ENCODE results near the gene TNNC2.

DNA sequence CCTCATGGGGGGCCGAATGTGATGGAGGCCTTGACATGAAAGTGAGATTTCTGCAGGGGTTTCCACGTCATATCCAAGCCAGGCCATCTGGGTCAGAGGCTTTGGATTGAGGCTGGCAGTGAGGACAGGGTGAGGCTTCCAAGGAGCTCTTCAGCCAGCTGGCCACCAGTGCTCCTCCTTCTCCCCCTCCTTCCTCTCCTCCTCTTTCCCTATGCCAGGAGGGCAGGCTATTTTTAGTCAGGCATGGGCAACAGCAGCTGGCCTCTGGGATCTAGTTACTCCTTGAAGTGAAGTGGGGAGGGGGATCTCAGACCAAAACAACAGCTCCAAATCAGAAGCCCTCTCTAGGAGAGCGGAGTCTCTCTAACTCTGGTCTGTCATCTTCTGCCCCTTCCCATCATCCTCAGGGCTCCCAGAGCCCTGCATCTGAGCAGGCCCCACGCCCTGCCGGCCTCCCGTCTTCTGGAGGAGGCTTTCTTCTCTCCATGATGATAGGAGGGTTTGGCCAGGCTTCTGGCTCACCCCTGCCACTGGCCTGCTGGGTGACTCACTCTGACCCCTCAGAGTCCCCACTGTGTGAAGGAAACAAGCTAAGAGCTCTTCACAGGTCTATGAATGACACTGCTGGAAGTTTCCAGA lies 612 bp downstream of the TNNC2 start:
- no peak for TF ChIP-seq MAFK (IDR thresholded peaks at IDR 0.05; ENCODE audit: low read depth, low read length)
- TF ChIP-seq RAD21 (IDR thresholded peaks at IDR 0.05 in 1 of 2, conservative IDR thresholded peaks at IDR 0.05 in 1 of 2; ENCODE audit: low read depth in 2 of 2, low read length in 2 of 2), result no peak
- TF ChIP-seq TEAD4 (IDR thresholded peaks at IDR 0.05; ENCODE audit: low read depth, low read length), result no peak
- TF ChIP-seq, protein P1, sequence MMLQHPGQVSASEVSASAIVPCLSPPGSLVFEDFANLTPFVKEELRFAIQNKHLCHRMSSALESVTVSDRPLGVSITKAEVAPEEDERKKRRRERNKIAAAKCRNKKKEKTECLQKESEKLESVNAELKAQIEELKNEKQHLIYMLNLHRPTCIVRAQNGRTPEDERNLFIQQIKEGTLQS (IDR thresholded peaks at IDR 0.05; ENCODE audit: insufficient read depth, low read depth, low read length), result no peak
- TF ChIP-seq, protein P2, sequence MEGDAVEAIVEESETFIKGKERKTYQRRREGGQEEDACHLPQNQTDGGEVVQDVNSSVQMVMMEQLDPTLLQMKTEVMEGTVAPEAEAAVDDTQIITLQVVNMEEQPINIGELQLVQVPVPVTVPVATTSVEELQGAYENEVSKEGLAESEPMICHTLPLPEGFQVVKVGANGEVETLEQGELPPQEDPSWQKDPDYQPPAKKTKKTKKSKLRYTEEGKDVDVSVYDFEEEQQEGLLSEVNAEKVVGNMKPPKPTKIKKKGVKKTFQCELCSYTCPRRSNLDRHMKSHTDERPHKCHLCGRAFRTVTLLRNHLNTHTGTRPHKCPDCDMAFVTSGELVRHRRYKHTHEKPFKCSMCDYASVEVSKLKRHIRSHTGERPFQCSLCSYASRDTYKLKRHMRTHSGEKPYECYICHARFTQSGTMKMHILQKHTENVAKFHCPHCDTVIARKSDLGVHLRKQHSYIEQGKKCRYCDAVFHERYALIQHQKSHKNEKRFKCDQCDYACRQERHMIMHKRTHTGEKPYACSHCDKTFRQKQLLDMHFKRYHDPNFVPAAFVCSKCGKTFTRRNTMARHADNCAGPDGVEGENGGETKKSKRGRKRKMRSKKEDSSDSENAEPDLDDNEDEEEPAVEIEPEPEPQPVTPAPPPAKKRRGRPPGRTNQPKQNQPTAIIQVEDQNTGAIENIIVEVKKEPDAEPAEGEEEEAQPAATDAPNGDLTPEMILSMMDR (IDR thresholded peaks at IDR 0.05; ENCODE audit: control extremely low read depth in 1 of 3, insufficient read depth in 1 of 3, low read depth in 1 of 3, low read length in 3 of 3), result no peak
- no peak for TF ChIP-seq EZH2 (IDR thresholded peaks at IDR 0.05; ENCODE audit: low read depth, low read length, severe bottlenecking)
- no peak for TF ChIP-seq TAF1 (IDR thresholded peaks at IDR 0.05; ENCODE audit: low read depth, low read length)
- TF ChIP-seq ZNF274 (IDR thresholded peaks at IDR 0.05; ENCODE audit: borderline replicate concordance, extremely low read depth, low read length), result no peak
- TF ChIP-seq, protein P3, sequence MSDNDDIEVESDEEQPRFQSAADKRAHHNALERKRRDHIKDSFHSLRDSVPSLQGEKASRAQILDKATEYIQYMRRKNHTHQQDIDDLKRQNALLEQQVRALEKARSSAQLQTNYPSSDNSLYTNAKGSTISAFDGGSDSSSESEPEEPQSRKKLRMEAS (IDR thresholded peaks at IDR 0.05), result no peak
- no peak for TF ChIP-seq EP300 (IDR thresholded peaks at IDR 0.05; ENCODE audit: borderline replicate concordance in 1 of 2, low read depth in 2 of 2, low read length in 2 of 2)

Measured in H1 (cell line).